BE2C (cell line): Measurements from ENCODE around the gene ZNF784.
"Not testable (repeated sequence)": the region's sequence is repeated elsewhere in the genome, so short reads cannot be mapped to it uniquely, and the experiment has no call there.

ENCODE experiments used
- DNase-seq: peaks from one replicate; pipeline ENCODE4 v3.0.0-alpha.2; 2020
- H3K27me3 ChIP-seq: fragments of 250-450 bp; sonication (Bioruptor Pico); 2 replicates; pipeline ENCODE4 v1.5.1; 2020; ENCODE audit warnings: mild to moderate bottlenecking
- H3K36me3 ChIP-seq: fragments of 250-450 bp; sonication (Bioruptor Pico); 2 replicates; pipeline ENCODE4 v1.5.1; 2020; ENCODE audit warnings: mild to moderate bottlenecking
- H3K4me1 ChIP-seq: fragments of 250-450 bp; sonication (Bioruptor Pico); 2 replicates; pipeline ENCODE4 v1.5.1; 2020
- H3K4me3 ChIP-seq: 2 replicates; pipeline ENCODE4 v1.5.1; 2011; ENCODE audit warnings: low read depth, low read length
- H3K9me3 ChIP-seq: fragments of 250-450 bp; sonication (Bioruptor Pico); 2 replicates; pipeline ENCODE4 v1.5.1; 2020
- CTCF ChIP-seq: IDR thresholded peaks from 2 replicates; pipeline ENCODE4 v1.5.1; 2012; ENCODE audit warnings: mild to moderate bottlenecking, low read depth, low read length

The ZNF784 gene

GRCh38 chr19:55585658-55586339, 38.6 kb downstream of the ZNF784 start:
- no peaks in the 10 kb centered on the region for H3K36me3 ChIP-seq
- H3K9me3 ChIP-seq: no peaks in the 10 kb centered on the region
- no peaks in the 10 kb centered on the region for H3K27me3 ChIP-seq
- H3K4me1 ChIP-seq: peaks cover 14% of the 10 kb centered on the region
- TF ChIP-seq CTCF: no peak
- H3K4me3 ChIP-seq: peak overlapping the region; percentile 43
- peak; percentile 89 for DNase-seq

GRCh38 chr19:55584871-55585270, 39.5 kb downstream of the ZNF784 start:
- no peak for TF ChIP-seq CTCF
- Histone ChIP-seq H3K4me1 (peaks cover 14% of the 10 kb centered on the region), H3K36me3 (no peaks in the 10 kb centered on the region), H3K9me3 (no peaks in the 10 kb centered on the region), H3K27me3 (no peaks in the 10 kb centered on the region), H3K4me3 (no peak overlapping the region)
- no peak for DNase-seq

- not testable (repeated sequence) for H3K27me3 ChIP-seq, DNase-seq, H3K4me3 ChIP-seq, H3K9me3 ChIP-seq, H3K36me3 ChIP-seq
- peaks cover 14% of the 10 kb centered on the region for H3K4me1 ChIP-seq
Measured at GRCh38 chr19:55583897-55584296, 40.5 kb downstream of the ZNF784 start.

- not testable (repeated sequence) for H3K27me3 ChIP-seq, H3K4me3 ChIP-seq, H3K36me3 ChIP-seq, H3K9me3 ChIP-seq, DNase-seq
- H3K4me1 ChIP-seq: peaks cover 12% of the 10 kb centered on the region
Measured at GRCh38 chr19:55582284-55582683, 42.1 kb downstream of the ZNF784 start.

DNA sequence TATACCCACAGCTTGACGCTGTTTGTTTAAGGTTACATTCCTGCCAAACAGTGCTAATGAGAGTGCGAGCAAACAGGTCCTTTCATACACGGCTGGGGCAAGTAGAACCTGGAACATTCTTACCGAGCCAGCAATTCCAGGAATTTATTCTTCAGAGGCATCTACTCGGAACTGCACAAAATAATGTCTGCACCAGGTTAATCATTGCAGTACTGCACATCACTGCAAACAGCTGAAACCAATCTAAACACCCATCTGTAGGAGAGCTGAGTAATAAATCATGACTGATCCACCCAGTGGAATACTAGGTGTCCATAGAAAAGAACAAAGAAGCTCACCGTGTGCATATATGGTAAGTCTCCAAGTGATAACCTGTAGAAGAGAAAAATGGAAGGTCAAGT, 42.5 kb downstream of the ZNF784 start:
- H3K4me1 ChIP-seq: peaks cover 10% of the 10 kb centered on the region
- DNase-seq: no peak
- peaks cover 11% of the 10 kb centered on the region for H3K36me3 ChIP-seq
- no peaks in the 10 kb centered on the region for H3K27me3 ChIP-seq
- H3K4me3 ChIP-seq: no peak overlapping the region
- no peaks in the 10 kb centered on the region for H3K9me3 ChIP-seq
- TF ChIP-seq CTCF: no peak

GRCh38 chr19:55581145-55581822, 43.1 kb downstream of the ZNF784 start:
- Histone ChIP-seq H3K9me3 (no peaks in the 10 kb centered on the region), H3K4me1 (peaks cover 6% of the 10 kb centered on the region), H3K27me3 (no peaks in the 10 kb centered on the region), H3K36me3 (peaks cover 12% of the 10 kb centered on the region), H3K4me3 (peak overlapping the region; percentile 86)
- DNase-seq: no peak
- no peak for TF ChIP-seq CTCF

DNA sequence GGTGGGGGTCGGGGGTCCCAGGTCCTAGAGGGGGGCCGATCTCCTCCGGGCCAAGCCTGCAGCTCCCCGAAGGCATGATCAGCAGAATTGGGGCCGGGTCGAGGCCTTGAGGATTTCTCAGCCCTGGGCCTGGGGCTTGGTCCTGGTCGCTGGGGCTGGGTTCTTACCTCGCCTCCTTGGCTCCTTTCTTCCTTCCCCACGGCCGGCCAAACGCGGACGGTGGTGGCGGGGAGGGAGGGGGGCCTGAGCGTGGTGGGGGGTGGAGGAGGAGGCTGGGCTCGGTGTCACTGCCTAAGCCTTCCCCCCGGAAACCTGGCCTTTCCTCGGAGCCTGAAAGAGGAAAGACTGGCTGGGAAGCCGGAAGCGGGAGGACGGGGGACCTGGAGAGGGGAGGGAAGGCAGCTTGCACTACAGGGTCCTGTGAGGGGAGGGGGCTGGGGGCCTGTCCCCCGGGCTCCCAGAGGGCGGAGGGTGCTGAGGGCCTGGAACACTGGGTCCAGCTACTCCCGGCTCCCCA, 43.7 kb downstream of the ZNF784 start, which contains the start of gene ZNF579:
Gene ZNF579 (minus strand): TSS at position 221 of the 517 bp plus-strand sequence. CDS start 1,209 bp downstream, outside the sequence.
- no peak for TF ChIP-seq CTCF
- Histone ChIP-seq H3K4me3 (peak within 1 kb of the TSS; percentile 86), H3K36me3 (peaks cover 12% of the 10 kb centered on the region), H3K4me1 (peaks cover 2% of the 10 kb centered on the region; the same call in 1 of the 2 replicates), H3K27me3 (no peaks in the 10 kb centered on the region), H3K9me3 (no peaks in the 10 kb centered on the region)
- DNase-seq: peak; percentile 89
